CD4-positive, CD25-positive, alpha-beta regulatory T cell (primary cell): ENCODE data around the gene LHX4. TPM values are rescaled to one million over a fixed set of nuclear protein-coding genes. Genes with fewer than 3 reads are reported as not detected.

Experiments used
- ATAC-seq, 2 donors: fragments of 150-1000 bp; cut with Tn5 transposase; one replicate each; pipeline ENCODE4 v1.10.0; 2021; ENCODE audit warnings: low read depth in 2 of 2, moderate number of reproducible peaks in 2 of 2, moderate library complexity in 1 of 2
- DNase-seq, 3 donors: peaks; one replicate each; pipeline versions ENCODE4 v3.0.0 to v3.0.0-alpha.2; 2012 to 2022; ENCODE audit warnings: mixed read lengths in 1 of 3
- H3K27ac ChIP-seq: one replicate; pipeline ENCODE4 v1.7.0; 2013; ENCODE audit warnings: mild to moderate bottlenecking, low read length; ENCODE audit not compliant: insufficient read depth, poor library complexity, severe bottlenecking
- H3K27me3 ChIP-seq: one replicate; pipeline ENCODE4 v1.7.0; 2013; ENCODE audit warnings: low read length; ENCODE audit not compliant: control insufficient read depth, insufficient read depth
- H3K36me3 ChIP-seq: one replicate; pipeline ENCODE4 v1.7.0; 2013; ENCODE audit warnings: mild to moderate bottlenecking, low read length, moderate library complexity; ENCODE audit not compliant: control insufficient read depth, insufficient read depth
- H3K4me1 ChIP-seq: 2 replicates; pipeline ENCODE4 v1.7.0; 2013; ENCODE audit warnings: mild to moderate bottlenecking, low read length; ENCODE audit not compliant: insufficient read depth, control insufficient read depth, poor library complexity, severe bottlenecking
- H3K4me3 ChIP-seq: one replicate; pipeline ENCODE4 v1.7.0; 2013; ENCODE audit warnings: low read depth, mild to moderate bottlenecking, low read length, moderate library complexity
- H3K9me3 ChIP-seq, 2 experiments: 1 replicate in 1 of 2; 2 replicates in 1 of 2; pipeline ENCODE4 v1.7.0; 2013; ENCODE audit warnings: low read length in 2 of 2, mild to moderate bottlenecking in 1 of 2, moderate library complexity in 1 of 2; ENCODE audit not compliant: control insufficient read depth in 2 of 2
- H3K27ac Mint-ChIP-seq, 3 donors: one replicate each; pipeline ENCODE4 v1.8.0; 2020 to 2022; ENCODE audit warnings: mild to moderate bottlenecking in 3 of 3, mixed read lengths in 3 of 3, moderate library complexity in 2 of 3
- H3K27me3 Mint-ChIP-seq: one replicate; pipeline ENCODE4 v1.8.0; 2022; ENCODE audit warnings: mild to moderate bottlenecking, mixed read lengths
- H3K36me3 Mint-ChIP-seq: one replicate; pipeline ENCODE4 v1.8.0; 2020; ENCODE audit warnings: mixed read lengths
- H3K4me1 Mint-ChIP-seq, 4 donors: one replicate each; pipeline ENCODE4 v1.8.0; 2020 to 2022; ENCODE audit warnings: mixed read lengths in 4 of 4, mild to moderate bottlenecking in 1 of 4
- H3K4me3 Mint-ChIP-seq, 4 donors: one replicate each; pipeline ENCODE4 v1.8.0; 2020 to 2022; ENCODE audit warnings: mild to moderate bottlenecking in 4 of 4, mixed read lengths in 4 of 4, moderate library complexity in 3 of 4
- H3K9me3 Mint-ChIP-seq, 7 donors: one replicate each; pipeline ENCODE4 v1.8.0; 2020 to 2022; ENCODE audit warnings: mixed read lengths in 7 of 7, mild to moderate bottlenecking in 3 of 7, moderate library complexity in 2 of 7
- polyA plus RNA-seq, 4 donors: library from polyadenylated mRNA; unstranded; fragments of 300-500 nt; fragmentation: Illumina TruSeq; gene quantifications; one replicate each; pipeline ENCODE4 v1.2.3, GENCODE V29; 2021
- total RNA-seq: library from RNA; stranded (reverse); gene quantifications from one replicate; pipeline ENCODE4 v1.2.3, GENCODE V29; 2022

Gene LHX4
- total and polyA plus RNA-seq, 5 donors from 2014 or later, result 0.17 to 0.32 (median 0.28) TPM; not detected in 1

DNA sequence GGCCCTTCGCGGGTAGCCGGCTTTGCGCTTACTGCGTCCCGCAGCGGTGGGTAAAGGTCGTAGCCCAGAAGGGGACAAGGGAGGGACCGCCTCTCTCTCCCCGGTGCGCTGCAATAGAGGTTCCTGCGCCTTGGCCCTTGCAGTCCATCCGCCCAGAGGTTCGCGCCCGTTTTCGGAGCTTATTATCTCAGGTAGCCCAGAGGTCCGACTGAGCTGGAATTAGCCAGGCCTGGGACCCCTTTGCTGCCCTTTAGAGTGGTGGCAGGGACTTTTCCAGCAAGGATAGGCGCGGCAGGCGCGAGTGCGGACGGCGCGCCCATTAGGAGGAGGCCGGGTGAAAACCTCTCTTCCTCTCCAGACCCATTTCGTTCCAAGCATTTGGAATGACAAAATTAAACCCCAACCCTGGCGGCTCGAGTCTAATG is 5.0 kb downstream of the LHX4 start:
- H3K9me3 Mint-ChIP-seq, result peaks cover 0 to 4% (median 0%) of the 10 kb centered on the region in 7 donors
- H3K27me3 ChIP-seq, result peaks cover 49% of the 10 kb centered on the region
- no peak overlapping the region for H3K4me3 ChIP-seq
- DNase-seq, result peak in 1 of 3 donors; percentile 18
- peaks cover 49% of the 10 kb centered on the region for H3K4me1 ChIP-seq
- no peak overlapping the region for H3K27ac ChIP-seq
- H3K9me3 ChIP-seq, result no peaks in the 10 kb centered on the region
- H3K27ac Mint-ChIP-seq, result no peak overlapping the region
- peak overlapping the region in 2 of 4 donors; percentile 50 to 51 for H3K4me3 Mint-ChIP-seq
- ATAC-seq, result no peak
- H3K4me1 Mint-ChIP-seq, result peaks cover 0 to 52% (median 22%) of the 10 kb centered on the region in 4 donors
- no peaks in the 10 kb centered on the region for H3K36me3 Mint-ChIP-seq
- H3K36me3 ChIP-seq, result no peaks in the 10 kb centered on the region
- peaks cover 92% of the 10 kb centered on the region for H3K27me3 Mint-ChIP-seq

DNA sequence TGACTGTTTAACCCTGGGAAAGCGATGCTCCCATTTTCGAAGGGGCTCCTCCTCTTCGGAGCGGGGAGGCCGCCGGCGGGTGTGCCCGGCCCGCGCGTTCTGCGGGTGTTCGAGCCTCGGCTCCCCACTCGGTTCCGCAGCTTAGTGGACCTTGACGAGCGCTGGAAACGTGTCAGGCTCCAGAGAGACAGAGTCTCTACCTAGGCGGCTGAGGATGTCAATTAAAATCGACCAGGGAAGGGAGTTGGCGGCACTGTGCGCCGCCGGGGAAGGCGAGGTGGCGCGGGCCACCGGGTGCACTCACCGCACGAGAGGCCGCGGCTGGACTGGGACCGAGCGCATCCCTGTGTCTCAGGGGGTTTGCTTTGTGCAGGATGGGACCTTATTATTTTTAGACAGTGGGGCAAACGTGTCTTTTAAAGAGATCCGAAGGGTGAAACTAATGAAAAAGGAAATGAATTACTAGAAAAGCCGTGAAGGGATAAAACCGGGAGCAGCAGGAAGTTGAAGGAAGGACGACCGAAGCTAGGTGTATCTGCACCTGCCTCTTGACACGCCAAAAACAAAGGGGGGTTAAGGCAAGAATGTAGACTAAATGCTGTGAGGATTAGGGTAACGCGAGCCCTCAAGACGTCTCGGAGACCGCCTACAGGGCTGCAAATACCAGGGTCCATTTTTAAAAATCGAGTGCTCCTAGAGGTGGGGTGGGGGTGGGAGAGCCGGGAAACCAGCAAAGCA is 5.6 kb downstream of the LHX4 start:
- no peak overlapping the region for H3K27ac Mint-ChIP-seq
- ATAC-seq, result no peak

GRCh38 chr1:180236698-180237509 is 6.8 kb downstream of the LHX4 start:
- H3K27me3 Mint-ChIP-seq, result peaks cover 94% of the 10 kb centered on the region
- H3K27me3 ChIP-seq, result peaks cover 57% of the 10 kb centered on the region
- H3K4me3 Mint-ChIP-seq, result peak overlapping the region in 1 of 4 donors; percentile 9
- H3K9me3 Mint-ChIP-seq, result peaks cover 0 to 4% (median 0%) of the 10 kb centered on the region in 7 donors
- H3K27ac ChIP-seq, result no peak overlapping the region
- no peak overlapping the region for H3K27ac Mint-ChIP-seq
- H3K9me3 ChIP-seq, result no peaks in the 10 kb centered on the region
- H3K4me1 ChIP-seq, result peaks cover 31% of the 10 kb centered on the region
- ATAC-seq (no peak), DNase-seq (no peak)
- H3K4me3 ChIP-seq, result no peak overlapping the region
- H3K36me3 ChIP-seq, result no peaks in the 10 kb centered on the region
- peaks cover 0 to 43% (median 17%) of the 10 kb centered on the region in 4 donors for H3K4me1 Mint-ChIP-seq
- no peaks in the 10 kb centered on the region for H3K36me3 Mint-ChIP-seq

More for the DNA sequence above, 5.6 kb downstream of the LHX4 start:
- Histone ChIP-seq H3K4me1 (peaks cover 44% of the 10 kb centered on the region), H3K27ac (no peak overlapping the region), H3K36me3 (no peaks in the 10 kb centered on the region), H3K9me3 (no peaks in the 10 kb centered on the region), H3K4me3 (no peak overlapping the region), H3K27me3 (peaks cover 52% of the 10 kb centered on the region)
- H3K27me3 Mint-ChIP-seq, result peaks cover 94% of the 10 kb centered on the region
- peaks cover 0 to 50% (median 22%) of the 10 kb centered on the region in 4 donors for H3K4me1 Mint-ChIP-seq
- peak overlapping the region in 2 of 4 donors; percentile 31 to 50 for H3K4me3 Mint-ChIP-seq
- H3K36me3 Mint-ChIP-seq, result no peaks in the 10 kb centered on the region
- DNase-seq, result no peak
- H3K9me3 Mint-ChIP-seq, result peaks cover 0 to 4% (median 0%) of the 10 kb centered on the region in 7 donors

GRCh38 chr1:180237869-180238476 is 7.9 kb downstream of the LHX4 start:
- Histone ChIP-seq H3K9me3 (no peaks in the 10 kb centered on the region), H3K4me1 (peaks cover 23% of the 10 kb centered on the region), H3K27me3 (peaks cover 53% of the 10 kb centered on the region), H3K36me3 (no peaks in the 10 kb centered on the region), H3K27ac (no peak overlapping the region), H3K4me3 (no peak overlapping the region)
- no peak for DNase-seq
- Mint-ChIP-seq H3K36me3 (no peaks in the 10 kb centered on the region), H3K27me3 (peaks cover 94% of the 10 kb centered on the region), H3K4me3 (no peak overlapping the region), H3K4me1 (peaks cover 0 to 34% (median 14%) of the 10 kb centered on the region in 4 donors), H3K27ac (no peak overlapping the region), H3K9me3 (peaks cover 0 to 4% (median 0%) of the 10 kb centered on the region in 7 donors)
- ATAC-seq, result no peak

DNA sequence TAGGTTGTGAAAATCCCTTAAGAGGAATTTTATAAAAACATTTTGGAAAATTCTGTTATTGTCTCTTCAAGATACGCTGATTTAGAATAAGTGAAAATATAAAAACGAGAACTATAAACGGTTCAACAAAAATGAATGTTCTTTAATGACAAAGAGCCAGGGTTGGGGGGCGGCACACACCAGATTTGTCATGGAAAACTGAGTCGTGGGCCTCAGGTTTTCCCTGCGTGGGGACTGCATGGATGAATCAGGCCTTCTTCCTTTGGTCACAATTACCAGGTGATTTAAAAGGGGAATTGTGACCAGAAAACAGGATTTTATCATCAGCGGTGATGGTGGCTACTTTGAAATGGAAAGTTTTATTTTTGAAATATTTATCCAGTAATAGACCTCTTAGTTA is 8.6 kb downstream of the LHX4 start:
- Mint-ChIP-seq H3K4me1 (peaks cover 0 to 31% (median 13%) of the 10 kb centered on the region in 4 donors), H3K27me3 (peaks cover 91% of the 10 kb centered on the region), H3K4me3 (no peak overlapping the region), H3K9me3 (peaks cover 0 to 4% (median 0%) of the 10 kb centered on the region in 7 donors), H3K36me3 (no peaks in the 10 kb centered on the region), H3K27ac (no peak overlapping the region)
- Histone ChIP-seq H3K27me3 (peaks cover 53% of the 10 kb centered on the region), H3K4me1 (peaks cover 17% of the 10 kb centered on the region), H3K4me3 (no peak overlapping the region), H3K36me3 (no peaks in the 10 kb centered on the region), H3K9me3 (no peaks in the 10 kb centered on the region), H3K27ac (no peak overlapping the region)
- DNase-seq (no peak), ATAC-seq (no peak)

GRCh38 chr1:180239145-180240096 is 9.4 kb downstream of the LHX4 start:
- Mint-ChIP-seq H3K4me3 (no peak overlapping the region), H3K27ac (no peak overlapping the region)

More at GRCh38 chr1:180239145-180240096, 9.4 kb downstream of the LHX4 start:
- Histone ChIP-seq H3K27me3 (peaks cover 50% of the 10 kb centered on the region), H3K9me3 (no peaks in the 10 kb centered on the region), H3K4me1 (peaks cover 13% of the 10 kb centered on the region), H3K4me3 (no peak overlapping the region), H3K36me3 (no peaks in the 10 kb centered on the region), H3K27ac (no peak overlapping the region)
- Mint-ChIP-seq H3K27me3 (peaks cover 91% of the 10 kb centered on the region), H3K4me1 (peaks cover 0 to 24% (median 10%) of the 10 kb centered on the region in 4 donors), H3K9me3 (peaks cover 0 to 4% (median 0%) of the 10 kb centered on the region in 7 donors), H3K36me3 (no peaks in the 10 kb centered on the region)
- DNase-seq, result no peak
- ATAC-seq, result no peak
